ENCODE measurements around the gene ISL2.

GRCh38 chr15:76311100-76311953 lies 25.2 kb upstream of the ISL2 start, which contains the start of gene ETFA:
- TF ChIP-seq CTCF (conservative IDR thresholded peaks at IDR 0.05 in 1 of 2, IDR thresholded peaks at IDR 0.05 in 1 of 2; ENCODE audit: low read depth in 1 of 2, low read length in 2 of 2) (no peak), EZH2 (IDR thresholded peaks at IDR 0.05; ENCODE audit: low read length, missing control alignments) (no peak)

Data from fibroblast of lung (primary cell).